Inferior parietal cortex (tissue), 1 donor: Measurements from ENCODE around the gene R3HDM2.
A peak's percentile ranks its signal among the peaks of the same experiment; 100 is the strongest.

Experiments
- DNase-seq: peaks from one replicate; pipeline ENCODE4 v3.0.0-alpha.2; 2016; ENCODE audit errors: extremely low spot score

The R3HDM2 gene

DNA sequence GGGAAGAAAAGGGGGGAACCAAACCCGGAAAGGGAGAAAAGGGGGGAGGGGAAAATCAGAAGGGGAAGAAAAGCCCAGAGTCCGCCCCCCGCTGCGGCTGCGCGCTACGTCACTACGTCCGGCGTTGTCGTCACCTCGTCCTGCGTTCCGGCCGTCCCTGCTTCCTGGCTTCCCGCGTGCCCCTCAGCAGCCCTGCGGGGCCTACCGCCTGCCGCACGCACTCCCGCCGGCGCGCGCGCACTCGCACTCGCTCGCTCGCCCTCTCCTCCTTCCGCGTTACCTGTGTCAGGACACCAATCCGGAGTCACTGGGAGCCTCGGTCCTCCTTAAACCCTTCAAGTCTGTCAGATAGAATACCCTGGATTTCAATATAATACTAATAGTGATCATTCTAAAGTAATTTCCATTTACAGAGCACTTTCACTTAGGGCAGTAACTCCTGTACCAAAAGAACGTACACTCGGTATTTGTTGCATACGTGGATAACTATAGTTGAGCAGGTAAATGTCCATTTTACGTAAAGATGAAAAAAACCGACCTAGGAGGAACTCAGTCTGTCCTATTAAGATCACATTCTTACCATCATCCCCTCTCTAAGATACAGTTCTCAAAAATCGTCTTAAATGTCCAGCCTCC is at the start of gene R3HDM2:
TSS of gene R3HDM2 (minus strand) at position 113 of the 636 bp plus-strand sequence. CDS start 120,615 bp downstream, outside the sequence.
- DNase-seq = peak; percentile 93

- no peak for DNase-seq
Measured at GRCh38 chr12:57479376-57480115, 48.7 kb upstream of the R3HDM2 start, which contains the start of gene ARHGAP9. Gene ARHGAP9 (minus strand): TSS chr12:57479866. CDS start chr12:57479406, 460 bp downstream.

DNA sequence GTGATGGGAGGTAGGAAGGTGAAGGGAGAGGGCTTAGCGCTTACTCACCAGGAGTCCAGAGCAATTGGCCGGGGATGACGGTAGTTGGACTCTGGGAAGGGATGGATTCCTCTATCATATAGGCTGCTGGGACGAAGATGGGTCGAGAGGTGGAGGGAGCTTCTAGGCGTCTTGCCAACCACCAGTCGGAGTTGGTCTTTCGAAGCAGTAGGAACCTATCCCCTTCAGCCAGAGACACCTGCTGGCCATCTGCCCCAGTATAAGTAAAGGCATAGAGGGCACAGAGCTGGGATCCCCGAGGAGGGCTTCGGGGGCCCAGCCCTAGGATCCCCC is 48.2 kb upstream of the R3HDM2 start:
- no peak for DNase-seq

DNA sequence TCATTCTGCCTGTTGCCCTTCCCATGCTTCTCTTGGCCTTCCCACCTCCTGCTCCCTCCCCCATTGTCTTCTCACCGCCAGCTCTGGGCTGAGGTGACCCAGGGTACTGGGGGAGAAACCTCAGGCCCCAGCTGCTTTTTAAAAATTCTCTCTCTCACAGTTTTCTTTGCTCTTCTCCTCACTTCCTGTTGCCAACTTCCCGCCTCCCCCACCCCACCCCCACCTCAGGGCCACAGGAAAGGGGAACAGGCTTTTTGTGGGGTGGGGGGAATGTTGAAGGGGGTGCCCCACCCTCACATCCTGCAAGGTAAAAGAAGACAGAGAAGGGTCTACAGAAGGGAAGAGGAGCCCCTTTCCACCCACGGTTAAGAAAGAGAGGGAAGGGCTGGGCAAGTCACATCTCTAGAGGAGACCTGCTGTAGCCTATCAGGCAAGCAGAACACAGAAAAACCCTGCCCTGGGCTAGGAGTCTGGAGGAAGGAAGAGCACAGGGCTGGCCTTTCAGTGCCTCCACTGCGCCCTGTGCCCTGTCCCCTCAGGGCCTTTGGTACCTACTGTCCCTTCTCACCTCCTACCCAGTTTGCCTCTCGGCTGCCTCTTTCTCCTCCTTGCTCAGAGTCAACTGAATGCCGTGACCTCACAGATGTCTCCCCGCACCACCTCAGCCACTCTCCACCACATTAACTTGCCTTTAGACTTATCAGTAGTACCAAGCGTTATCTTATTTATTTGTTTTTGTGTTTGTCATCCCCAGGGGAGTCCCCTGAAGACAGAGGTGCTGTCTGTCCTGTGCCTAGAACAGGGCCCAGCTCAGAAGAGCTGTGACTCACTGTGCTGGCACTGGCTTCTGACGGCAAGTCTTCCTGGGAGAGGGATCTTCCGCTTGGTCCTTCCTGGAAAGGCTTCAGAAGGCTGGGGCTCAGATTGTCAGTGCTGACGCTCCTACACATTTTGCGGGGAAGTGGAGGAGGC is 47.2 kb upstream of the R3HDM2 start:
- DNase-seq = no peak

- no peak for DNase-seq
Measured at GRCh38 chr12:57476993-57477709, 46.3 kb upstream of the R3HDM2 start.

- no peak for DNase-seq
Measured at GRCh38 chr12:57476162-57476992, 45.5 kb upstream of the R3HDM2 start.

DNA sequence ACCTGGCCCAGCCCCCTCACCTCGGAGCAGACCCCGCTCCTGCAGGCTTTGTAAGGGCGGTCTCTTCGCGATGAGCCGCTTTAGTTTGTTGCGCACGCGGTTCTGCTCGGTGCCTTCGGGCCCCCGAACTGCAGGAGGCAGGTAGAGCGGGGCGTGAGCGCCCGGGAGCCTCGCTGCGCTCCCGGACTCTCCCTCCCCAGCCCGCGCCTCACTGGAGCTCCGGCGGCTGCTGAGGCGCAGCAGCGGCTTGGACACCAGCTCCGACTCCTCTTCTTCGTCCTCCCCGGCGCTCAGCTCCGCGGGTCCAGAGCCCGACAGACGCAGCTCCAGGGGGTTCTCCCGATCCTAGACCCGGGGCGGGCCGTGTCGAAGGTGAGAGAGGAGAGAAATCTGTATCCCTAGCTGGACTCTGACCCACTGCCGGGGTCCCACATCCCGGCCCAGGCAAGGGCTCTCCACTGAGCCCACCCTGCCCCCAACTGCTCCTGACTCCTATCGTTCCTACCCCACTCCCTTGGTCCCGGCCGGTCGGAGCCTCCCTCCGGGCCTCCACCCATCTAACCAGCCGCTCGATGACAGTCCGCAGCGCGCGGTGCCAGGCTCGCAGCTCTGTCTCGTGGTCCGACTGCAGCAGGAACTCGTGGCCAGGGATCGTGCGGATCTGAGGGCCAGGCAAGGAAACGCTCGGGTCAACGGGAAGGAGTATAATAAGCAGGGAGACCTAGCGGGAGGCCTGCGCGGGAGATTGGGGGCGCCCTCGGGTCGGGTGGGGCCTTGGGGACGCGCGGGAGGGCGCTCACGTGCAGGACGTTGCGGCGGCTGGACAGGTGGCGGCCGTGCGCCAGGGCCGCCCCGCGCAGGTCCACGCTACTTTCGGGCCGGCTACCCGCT is 44.7 kb upstream of the R3HDM2 start:
- DNase-seq = no peak

GRCh38 chr12:57474862-57475261 is 44.0 kb upstream of the R3HDM2 start:
- DNase-seq = no peak

DNA sequence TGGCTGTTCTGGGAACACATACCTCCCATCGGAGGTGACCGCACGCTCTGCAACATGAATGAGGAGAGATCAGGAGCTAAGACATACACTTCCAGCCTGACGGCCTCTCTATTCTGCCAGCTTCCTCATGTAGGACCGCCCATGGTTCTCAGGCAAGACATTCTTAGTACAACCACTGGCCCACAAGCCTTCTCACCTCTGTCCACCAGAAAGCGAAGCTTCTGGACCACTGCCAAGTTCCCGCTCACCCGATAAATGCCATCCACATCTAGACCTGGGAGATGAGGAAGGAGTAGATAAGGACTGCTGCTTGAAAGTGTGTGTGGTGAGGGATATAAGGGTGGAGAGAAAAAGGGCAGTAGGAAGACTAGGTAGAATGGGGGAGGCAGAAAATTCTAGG is 43.6 kb upstream of the R3HDM2 start:
- DNase-seq = no peak

DNA sequence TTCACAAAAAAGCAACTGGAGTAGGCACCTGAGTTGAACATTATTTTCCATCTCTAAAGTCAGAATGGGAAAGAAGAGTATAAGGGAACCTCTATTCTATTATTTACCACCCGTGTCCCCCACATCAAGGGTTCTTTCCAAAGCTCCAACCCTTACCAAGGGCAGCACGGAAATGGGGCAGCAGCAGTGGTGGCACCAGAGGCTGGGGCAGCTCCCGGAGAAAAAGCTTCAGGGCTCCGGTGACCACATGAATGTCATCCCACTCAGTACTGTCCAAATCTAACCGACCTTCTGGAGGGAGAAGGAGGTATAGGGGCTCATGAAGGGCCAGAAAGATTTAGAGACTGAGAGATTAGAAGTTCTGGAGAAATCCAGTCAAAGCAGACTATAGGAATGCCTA is 43.0 kb upstream of the R3HDM2 start:
- no peak for DNase-seq

- DNase-seq = no peak
Measured at GRCh38 chr12:57473392-57473791, 42.5 kb upstream of the R3HDM2 start.

GRCh38 chr12:57472391-57472790 is 41.5 kb upstream of the R3HDM2 start:
- no peak for DNase-seq

GRCh38 chr12:57471661-57472060 is 40.8 kb upstream of the R3HDM2 start:
- DNase-seq = no peak

- no peak for DNase-seq
Measured at GRCh38 chr12:57470970-57471656, 40.3 kb upstream of the R3HDM2 start.

GRCh38 chr12:57470286-57470969 is 39.6 kb upstream of the R3HDM2 start:
- no peak for DNase-seq

GRCh38 chr12:57469296-57470164 is 38.7 kb upstream of the R3HDM2 start:
- no peak for DNase-seq

GRCh38 chr12:57467915-57468314 is 37.1 kb upstream of the R3HDM2 start:
- no peak for DNase-seq
